HEK293 (cell line): ENCODE data around the gene IGFL3.

Experiments
- AEBP2 ChIP-seq: fragments of 450-650 bp; formaldehyde crosslinking; IDR thresholded peaks from 2 replicates; pipeline ENCODE4 v1.5.1; 2016; ENCODE audit warnings: missing biosample characterization, missing genetic modification characterization, borderline replicate concordance
- KLF1 ChIP-seq: fragments of 450-650 bp; formaldehyde crosslinking; IDR thresholded peaks from 2 replicates; pipeline ENCODE4 v1.5.1; 2016; ENCODE audit warnings: missing biosample characterization, missing genetic modification characterization
- KLF7 ChIP-seq: fragments of 450-650 bp; formaldehyde crosslinking; IDR thresholded peaks from 2 replicates; pipeline ENCODE4 v1.5.1; 2016; ENCODE audit warnings: missing biosample characterization, missing genetic modification characterization, borderline replicate concordance
- MYNN ChIP-seq: fragments of 450-650 bp; formaldehyde crosslinking; IDR thresholded peaks from 2 replicates; pipeline ENCODE4 v1.5.1; 2016; ENCODE audit warnings: missing biosample characterization, missing genetic modification characterization, borderline replicate concordance
- REST ChIP-seq: fragments of 450-650 bp; formaldehyde crosslinking; IDR thresholded peaks from 2 replicates; pipeline ENCODE4 v1.5.1; 2016; ENCODE audit warnings: missing biosample characterization, missing genetic modification characterization
- SCRT2 ChIP-seq: fragments of 450-650 bp; formaldehyde crosslinking; IDR thresholded peaks from 2 replicates; pipeline ENCODE4 v1.5.1; 2016; ENCODE audit warnings: missing biosample characterization, missing genetic modification characterization
- SP2 ChIP-seq: fragments of 450-650 bp; formaldehyde crosslinking; IDR thresholded peaks from 2 replicates; pipeline ENCODE4 v1.5.1; 2016; ENCODE audit warnings: missing biosample characterization, missing genetic modification characterization
- YY1 ChIP-seq: fragments of 450-650 bp; formaldehyde crosslinking; IDR thresholded peaks from 2 replicates; pipeline ENCODE4 v1.5.1; 2018; ENCODE audit warnings: missing biosample characterization, missing genetic modification characterization
- ZBTB26 ChIP-seq: fragments of 450-650 bp; formaldehyde crosslinking; optimal IDR thresholded peaks from 2 replicates; pipeline ENCODE3; 2016; ENCODE audit warnings: missing biosample characterization, mild to moderate bottlenecking, missing genetic modification characterization
- ZFP37 ChIP-seq: fragments of 450-650 bp; formaldehyde crosslinking; IDR thresholded peaks from 2 replicates; pipeline ENCODE4 v1.5.1; 2016; ENCODE audit warnings: missing biosample characterization, missing genetic modification characterization
- ZFP41 ChIP-seq: fragments of 450-650 bp; formaldehyde crosslinking; IDR thresholded peaks from 2 replicates; pipeline ENCODE4 v1.5.1; 2016; ENCODE audit warnings: missing biosample characterization, missing genetic modification characterization, borderline replicate concordance
- ZNF114 ChIP-seq: fragments of 450-650 bp; formaldehyde crosslinking; IDR thresholded peaks from 2 replicates; pipeline ENCODE4 v1.5.0; 2017; ENCODE audit warnings: missing biosample characterization, missing genetic modification characterization
- ZNF140 ChIP-seq: fragments of 450-650 bp; formaldehyde crosslinking; IDR thresholded peaks from 2 replicates; pipeline ENCODE4 v1.5.1; 2016; ENCODE audit warnings: missing biosample characterization, missing genetic modification characterization
- ZNF174 ChIP-seq: fragments of 450-650 bp; formaldehyde crosslinking; IDR thresholded peaks from 2 replicates; pipeline ENCODE4 v1.5.0; 2017; ENCODE audit warnings: missing biosample characterization, mild to moderate bottlenecking, missing genetic modification characterization
- ZNF211 ChIP-seq: fragments of 450-650 bp; formaldehyde crosslinking; IDR thresholded peaks from 2 replicates; pipeline ENCODE4 v1.5.1; 2016; ENCODE audit warnings: low read depth, missing biosample characterization, missing genetic modification characterization
- ZNF223 ChIP-seq: fragments of 450-650 bp; formaldehyde crosslinking; IDR thresholded peaks from 2 replicates; pipeline ENCODE4 v1.5.1; 2016; ENCODE audit warnings: missing biosample characterization, missing genetic modification characterization
- ZNF302 ChIP-seq: fragments of 450-650 bp; formaldehyde crosslinking; IDR thresholded peaks from 2 replicates; pipeline ENCODE4 v1.5.1; 2016; ENCODE audit warnings: missing biosample characterization, missing genetic modification characterization, low read depth
- ZNF350 ChIP-seq: fragments of 450-650 bp; formaldehyde crosslinking; IDR thresholded peaks from 2 replicates; pipeline ENCODE4 v1.5.0; 2017; ENCODE audit warnings: missing biosample characterization, mild to moderate bottlenecking, missing genetic modification characterization
- ZNF366 ChIP-seq: fragments of 450-650 bp; formaldehyde crosslinking; conservative IDR thresholded peaks from 2 replicates; pipeline ENCODE4 v1.5.1; 2016; ENCODE audit warnings: missing biosample characterization, missing genetic modification characterization
- ZNF404 ChIP-seq: fragments of 450-650 bp; formaldehyde crosslinking; IDR thresholded peaks from 2 replicates; pipeline ENCODE4 v1.5.1; 2017; ENCODE audit warnings: missing biosample characterization, missing genetic modification characterization
- ZNF416 ChIP-seq: fragments of 450-650 bp; formaldehyde crosslinking; IDR thresholded peaks from 2 replicates; pipeline ENCODE4 v1.5.1; 2016; ENCODE audit warnings: missing biosample characterization, missing genetic modification characterization
- ZNF510 ChIP-seq: fragments of 450-650 bp; formaldehyde crosslinking; IDR thresholded peaks from 2 replicates; pipeline ENCODE4 v1.5.1; 2018; ENCODE audit warnings: mild to moderate bottlenecking, missing genetic modification characterization, missing biosample characterization; ENCODE audit not compliant: insufficient replicate concordance
- ZNF555 ChIP-seq: fragments of 450-650 bp; formaldehyde crosslinking; conservative IDR thresholded peaks from 2 replicates; pipeline ENCODE4 v1.5.1; 2017; ENCODE audit warnings: missing biosample characterization, mild to moderate bottlenecking, missing genetic modification characterization, inconsistent platforms
- ZNF558 ChIP-seq: fragments of 450-650 bp; formaldehyde crosslinking; IDR thresholded peaks from 2 replicates; pipeline ENCODE4 v1.5.1; 2016; ENCODE audit warnings: missing biosample characterization, missing genetic modification characterization
- ZNF624 ChIP-seq: fragments of 450-650 bp; formaldehyde crosslinking; IDR thresholded peaks from 2 replicates; pipeline ENCODE4 v1.5.1; 2017; ENCODE audit warnings: missing biosample characterization, missing genetic modification characterization
- ZNF639 ChIP-seq: fragments of 450-650 bp; formaldehyde crosslinking; IDR thresholded peaks from 2 replicates; pipeline ENCODE4 v1.5.1; 2016; ENCODE audit warnings: missing biosample characterization, missing genetic modification characterization
- ZNF658 ChIP-seq: fragments of 450-650 bp; formaldehyde crosslinking; IDR thresholded peaks from 2 replicates; pipeline ENCODE4; 2016; ENCODE audit warnings: missing biosample characterization, missing genetic modification characterization
- ZNF664 ChIP-seq: fragments of 450-650 bp; formaldehyde crosslinking; IDR thresholded peaks from 2 replicates; pipeline ENCODE4 v1.5.1; 2016; ENCODE audit warnings: missing biosample characterization, missing genetic modification characterization
- ZNF777 ChIP-seq: fragments of 450-650 bp; formaldehyde crosslinking; IDR thresholded peaks from 2 replicates; pipeline ENCODE4 v1.5.1; 2017; ENCODE audit warnings: missing biosample characterization, missing genetic modification characterization, borderline replicate concordance
- ZNF785 ChIP-seq: fragments of 450-650 bp; formaldehyde crosslinking; IDR thresholded peaks from 2 replicates; pipeline ENCODE4 v1.5.1; 2016; ENCODE audit warnings: missing biosample characterization, missing genetic modification characterization
- ZNF792 ChIP-seq: fragments of 450-650 bp; formaldehyde crosslinking; IDR thresholded peaks from 2 replicates; pipeline ENCODE4 v1.5.1; 2016; ENCODE audit warnings: missing biosample characterization, missing genetic modification characterization
- ZSCAN16 ChIP-seq: fragments of 450-650 bp; formaldehyde crosslinking; IDR thresholded peaks from 2 replicates; pipeline ENCODE4 v1.5.1; 2016; ENCODE audit warnings: missing biosample characterization, missing genetic modification characterization
- ZSCAN18 ChIP-seq: fragments of 450-650 bp; formaldehyde crosslinking; IDR thresholded peaks from 2 replicates; pipeline ENCODE4 v1.5.1; 2016; ENCODE audit warnings: missing biosample characterization, missing genetic modification characterization

The IGFL3 gene

GRCh38 chr19:46132508-46133100 lies 8.1 kb upstream of the IGFL3 start (continued):
- no peak for TF ChIP-seq AEBP2 (tag by site-specific recombination)
- peak; percentile 22; the same call in 1 of the 2 replicates for TF ChIP-seq ZNF114 (tag by site-specific recombination)
- TF ChIP-seq KLF7 (tag by site-specific recombination) = no peak
- TF ChIP-seq ZNF140 (tag by site-specific recombination) = no peak
- TF ChIP-seq ZNF302 (tag by site-specific recombination) = no peak
- TF ChIP-seq ZNF404 (tag by site-specific recombination) = 0 out of 2 replicates have a peak, but pooled peaks have one; percentile 3
- TF ChIP-seq ZNF792 (tag by site-specific recombination) = no peak
- no peak for TF ChIP-seq ZNF624 (tag by site-specific recombination)
- TF ChIP-seq ZNF174 (tag by site-specific recombination) = no peak
- 0 out of 2 replicates have a peak, but pooled peaks have one; percentile 55 for TF ChIP-seq ZNF416 (tag by site-specific recombination)
- no peak for TF ChIP-seq SP2
- TF ChIP-seq ZSCAN18 = peak; percentile 41; the same call in 1 of the 2 replicates
- TF ChIP-seq ZNF777 = 0 out of 2 replicates have a peak, but pooled peaks have one; percentile 57
- TF ChIP-seq MYNN (tag by site-specific recombination) = no peak
- no peak for TF ChIP-seq ZFP41 (tag by site-specific recombination)
- TF ChIP-seq ZFP37 = 0 out of 2 replicates have a peak, but pooled peaks have one; percentile 44
- no peak for TF ChIP-seq KLF1 (tag by site-specific recombination)
- TF ChIP-seq ZNF664 (tag by site-specific recombination) = no peak
- TF ChIP-seq ZNF555 (tag by site-specific recombination) = no peak
- no peak for TF ChIP-seq ZNF785 (tag by site-specific recombination)
- no peak for TF ChIP-seq ZSCAN16 (tag by site-specific recombination)
- no peak for TF ChIP-seq ZNF639 (tag by site-specific recombination)
- no peak for TF ChIP-seq ZBTB26 (tag by site-specific recombination)
- TF ChIP-seq ZNF211 (tag by site-specific recombination) = peak; percentile 7; the same call in 1 of the 2 replicates
- TF ChIP-seq ZNF510 (tag by site-specific recombination) = no peak
- TF ChIP-seq YY1 (tag by site-specific recombination) = no peak
- peak; percentile 96 for TF ChIP-seq ZNF366
- TF ChIP-seq ZNF558 (tag by site-specific recombination) = no peak
- no peak for TF ChIP-seq ZNF223 (tag by site-specific recombination)
- no peak for TF ChIP-seq ZNF658 (tag by site-specific recombination)
- no peak for TF ChIP-seq ZNF350 (tag by site-specific recombination)
- no peak for TF ChIP-seq SCRT2 (tag by site-specific recombination)
- no peak for TF ChIP-seq REST
